ENCODE results near the gene SAP30.
A peak's percentile ranks its signal among the peaks of the same experiment; 100 is the strongest.

The SAP30 gene

DNA sequence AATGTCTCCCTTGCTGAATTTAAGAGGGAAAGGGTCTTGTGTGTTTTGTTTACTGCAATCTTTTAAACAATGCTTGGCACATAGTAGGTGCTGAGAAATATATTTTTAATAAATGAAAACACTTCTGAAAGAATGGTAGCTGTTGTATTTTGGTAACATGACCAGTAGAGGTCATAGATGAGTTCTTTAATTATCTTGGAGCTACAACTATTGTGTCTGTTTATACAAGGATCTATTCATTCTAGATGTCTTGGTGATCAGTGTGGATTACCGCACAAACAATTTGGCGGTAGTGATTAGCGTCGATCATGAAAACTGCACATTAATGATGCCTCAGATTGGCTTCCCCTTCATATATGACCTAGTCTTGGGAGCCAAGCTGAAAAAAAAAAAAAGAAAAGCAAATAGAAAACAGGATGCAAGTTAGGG lies 49.6 kb downstream of the SAP30 start:
- Mint-ChIP-seq H3K4me3 (no peak overlapping the region), H3K9me3 (no peaks in the 10 kb centered on the region)
- no peak for ATAC-seq

DNA sequence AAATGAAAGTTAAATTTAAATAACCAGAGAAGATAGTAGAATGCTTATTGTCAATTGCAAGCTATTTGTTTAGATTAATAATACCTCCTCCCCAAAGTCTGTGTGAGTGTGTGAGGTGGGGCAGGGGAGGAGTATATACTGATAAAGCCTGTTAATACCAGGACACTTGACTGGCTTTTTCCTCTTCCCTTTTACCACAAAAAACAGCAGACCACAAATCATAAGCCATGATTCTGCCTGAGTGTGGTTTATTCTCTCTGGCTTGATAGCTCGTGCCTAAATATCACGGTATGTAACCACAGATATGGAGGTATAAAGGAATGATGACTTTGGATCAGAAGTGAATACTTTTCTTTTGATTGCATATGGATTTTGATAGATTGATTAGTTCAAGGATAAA lies 50.0 kb downstream of the SAP30 start:
- no peak for DNase-seq (ENCODE audit: low spot score in 2 of 2)
- H3K4me1 Mint-ChIP-seq: peaks cover 9% of the 10 kb centered on the region
- H3K36me3 Mint-ChIP-seq: no peaks in the 10 kb centered on the region
- H3K4me3 Mint-ChIP-seq: no peak overlapping the region
- no peaks in the 10 kb centered on the region for H3K9me3 Mint-ChIP-seq
- no peak for ATAC-seq
- peak overlapping the region; percentile 7 for H3K27ac Mint-ChIP-seq

More for the DNA sequence above, 49.6 kb downstream of the SAP30 start:
- peak overlapping the region; percentile 7 for H3K27ac Mint-ChIP-seq
- no peaks in the 10 kb centered on the region for H3K36me3 Mint-ChIP-seq
- no peak for DNase-seq (ENCODE audit: low spot score in 2 of 2)
- peaks cover 5% of the 10 kb centered on the region for H3K4me1 Mint-ChIP-seq

DNA sequence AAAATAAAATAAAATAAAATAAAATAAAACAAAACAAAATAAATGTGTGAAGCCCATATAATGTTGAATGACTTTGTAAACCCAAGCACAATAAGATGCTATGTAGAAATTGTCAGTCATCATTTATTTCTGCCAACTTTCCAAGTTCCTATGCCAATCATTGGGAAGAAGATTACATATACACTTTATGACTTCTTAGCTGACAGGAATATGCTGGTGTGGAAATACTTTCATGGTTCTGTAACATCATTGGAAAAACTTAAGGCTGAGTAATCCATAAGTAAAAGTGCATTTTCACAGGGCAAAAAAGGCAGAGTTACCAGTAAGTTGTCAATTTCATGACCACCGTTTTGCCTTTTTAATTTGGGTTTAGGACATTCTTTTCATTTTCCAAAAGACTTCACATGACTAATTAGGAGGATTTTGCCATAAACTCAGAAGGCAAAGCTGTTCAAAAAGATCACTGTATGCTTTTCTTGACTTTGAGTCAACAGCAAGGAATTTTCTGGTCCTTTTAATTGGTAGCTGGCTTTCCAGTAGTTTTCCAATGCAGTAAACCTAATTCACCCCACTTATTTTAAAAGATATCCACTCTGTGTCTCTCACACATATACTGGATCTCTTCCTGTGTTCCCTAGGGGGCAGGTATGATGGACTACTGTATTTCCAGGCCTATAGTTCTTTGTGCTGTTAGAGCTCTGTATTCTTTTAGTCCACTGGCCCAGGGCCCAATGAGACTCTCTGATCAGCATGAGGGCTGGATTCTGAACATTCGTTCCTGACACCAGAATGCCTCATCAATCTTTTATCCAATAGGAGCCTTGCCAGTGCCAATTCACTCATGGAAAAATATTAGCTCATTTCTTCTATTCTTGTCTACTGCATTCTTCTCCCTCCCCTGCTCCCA lies 54.4 kb downstream of the SAP30 start:
- H3K9me3 Mint-ChIP-seq: no peaks in the 10 kb centered on the region
- ATAC-seq (no peak), DNase-seq (ENCODE audit: low spot score in 2 of 2) (no peak)
- H3K36me3 Mint-ChIP-seq: no peaks in the 10 kb centered on the region
- no peak overlapping the region for H3K4me3 Mint-ChIP-seq
- peaks cover 23% of the 10 kb centered on the region for H3K4me1 Mint-ChIP-seq
- peak overlapping the region; percentile 20 for H3K27ac Mint-ChIP-seq

DNA sequence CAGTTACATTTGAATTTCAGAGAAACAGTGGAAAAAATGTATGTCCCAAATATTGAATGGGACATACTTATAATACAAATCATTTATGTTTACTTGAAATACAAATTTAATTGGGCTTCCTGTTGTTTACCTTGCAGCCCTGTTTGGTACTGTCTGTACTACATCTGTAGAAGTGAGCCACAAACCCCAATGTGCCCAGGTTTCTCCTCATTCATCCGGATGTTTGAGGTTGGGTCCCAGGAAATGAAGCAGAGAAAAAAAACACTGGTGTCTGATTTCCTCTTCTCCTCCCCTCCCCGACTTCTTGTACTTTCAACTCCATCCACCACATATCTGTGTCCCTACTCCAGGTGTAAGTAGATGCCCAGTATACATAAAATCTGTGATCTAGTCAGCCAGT lies 55.3 kb downstream of the SAP30 start:
- H3K4me3 Mint-ChIP-seq: no peak overlapping the region
- DNase-seq (ENCODE audit: low spot score in 2 of 2): no peak

More for the DNA sequence above, 55.3 kb downstream of the SAP30 start:
- ATAC-seq: no peak
- Mint-ChIP-seq H3K27ac (peak overlapping the region; percentile 20), H3K36me3 (no peaks in the 10 kb centered on the region), H3K9me3 (no peaks in the 10 kb centered on the region), H3K4me1 (peaks cover 18% of the 10 kb centered on the region)

All from stimulated activated effector memory CD8-positive, alpha-beta T cell treated with anti-CD3 and anti-CD28 coated beads, Interleukin-12 subunit alpha, Interleukin-12 subunit beta, amount 100 ng/mL, for 72 hours (primary cell).